HFF-Myc (cell line): Measurements from ENCODE around the gene USP30.

Source experiments
- DNase-seq: peaks from one replicate; pipeline ENCODE4 v3.0.0-alpha.2; 2011; ENCODE audit warnings: low read depth; ENCODE audit errors: extremely low read depth
- H3K4me3 ChIP-seq: replicated peaks from 2 replicates; pipeline ENCODE4 v1.5.1; 2011; ENCODE audit warnings: low read depth, mild to moderate bottlenecking, control low read depth, low read length
- CTCF ChIP-seq: IDR thresholded peaks from 2 replicates; pipeline ENCODE4 v1.5.1; 2012; ENCODE audit warnings: mild to moderate bottlenecking, low read depth, low read length, control low read depth; ENCODE audit errors: missing control alignments

Gene USP30

GRCh38 chr12:109114644-109115043 lies 62.3 kb downstream of the USP30 start:
- no peak for DNase-seq
- H3K4me3 ChIP-seq = no peak overlapping the region
- no peak for TF ChIP-seq CTCF

- no peak for TF ChIP-seq CTCF
- H3K4me3 ChIP-seq = no peak overlapping the region
- no peak for DNase-seq
Measured at GRCh38 chr12:109115404-109115757, 63.0 kb downstream of the USP30 start.

- no peak for TF ChIP-seq CTCF
- no peak for DNase-seq
- no peak within 1 kb of the TSS for H3K4me3 ChIP-seq
Measured at GRCh38 chr12:109115758-109116610, 63.6 kb downstream of the USP30 start, which contains the start of gene ACACB. Gene ACACB, plus strand, starts transcription at chr12:109116587. Its CDS starts 22,819 bp downstream, at chr12:109139406.

GRCh38 chr12:109116611-109116949 lies 64.2 kb downstream of the USP30 start:
- TF ChIP-seq CTCF = no peak

GRCh38 chr12:109120095-109120494 lies 67.7 kb downstream of the USP30 start:
- no peak overlapping the region for H3K4me3 ChIP-seq

More at GRCh38 chr12:109116611-109116949, 64.2 kb downstream of the USP30 start:
- H3K4me3 ChIP-seq = no peak overlapping the region
- DNase-seq = no peak

DNA sequence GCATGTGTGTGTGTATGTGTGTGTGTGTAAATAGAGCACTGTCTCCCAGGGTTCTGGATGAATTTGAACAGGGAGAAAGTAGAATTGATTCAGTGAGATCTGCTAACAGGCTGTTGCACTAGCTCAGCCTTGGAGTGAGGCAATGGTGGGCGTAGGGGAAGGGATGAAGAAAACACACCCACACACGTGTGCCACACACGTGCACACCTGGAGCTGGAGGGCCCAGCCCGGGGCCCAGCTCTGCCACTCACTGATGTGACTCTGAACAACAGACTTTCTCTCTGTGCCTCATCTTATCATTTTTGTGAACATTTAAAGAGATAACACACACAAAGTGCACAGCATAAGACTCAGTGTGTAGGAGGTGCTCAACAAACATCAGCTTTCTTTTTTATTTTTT lies 68.2 kb downstream of the USP30 start:
- H3K4me3 ChIP-seq = no peak overlapping the region
- no peak for TF ChIP-seq CTCF
- DNase-seq = no peak

More at GRCh38 chr12:109120095-109120494, 67.7 kb downstream of the USP30 start:
- no peak for TF ChIP-seq CTCF
- no peak for DNase-seq

DNA sequence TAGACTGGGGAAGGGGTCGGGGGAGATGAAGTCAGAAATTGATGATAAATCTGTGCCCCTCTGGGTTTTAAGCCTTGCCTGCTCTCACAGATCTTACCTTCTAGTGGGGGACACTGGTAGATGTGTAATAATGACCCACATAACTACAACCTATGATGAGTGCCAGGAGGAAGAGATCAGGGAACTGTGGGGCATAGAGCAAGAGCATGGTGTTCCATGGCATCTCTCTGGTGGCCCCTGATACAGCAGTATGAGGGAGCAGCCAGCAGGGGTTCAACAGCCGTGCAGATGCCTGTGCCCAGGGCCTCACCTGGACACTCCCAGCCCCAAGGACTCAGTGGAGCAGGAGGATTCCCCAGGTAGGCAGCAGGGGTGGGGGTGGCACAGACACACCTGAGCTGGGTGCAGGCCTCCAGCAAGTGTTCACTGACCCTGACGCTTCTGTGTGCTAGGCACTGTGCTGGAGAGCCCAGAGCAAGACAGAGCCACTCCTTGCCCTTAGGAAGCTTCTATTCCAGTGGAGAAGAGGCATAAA lies 69.0 kb downstream of the USP30 start:
- no peak overlapping the region for H3K4me3 ChIP-seq

More for the DNA sequence above, 69.0 kb downstream of the USP30 start:
- TF ChIP-seq CTCF = no peak
- DNase-seq = no peak
